ENCODE data around the gene ATP2A2.

ATP2A2 gene

DNA sequence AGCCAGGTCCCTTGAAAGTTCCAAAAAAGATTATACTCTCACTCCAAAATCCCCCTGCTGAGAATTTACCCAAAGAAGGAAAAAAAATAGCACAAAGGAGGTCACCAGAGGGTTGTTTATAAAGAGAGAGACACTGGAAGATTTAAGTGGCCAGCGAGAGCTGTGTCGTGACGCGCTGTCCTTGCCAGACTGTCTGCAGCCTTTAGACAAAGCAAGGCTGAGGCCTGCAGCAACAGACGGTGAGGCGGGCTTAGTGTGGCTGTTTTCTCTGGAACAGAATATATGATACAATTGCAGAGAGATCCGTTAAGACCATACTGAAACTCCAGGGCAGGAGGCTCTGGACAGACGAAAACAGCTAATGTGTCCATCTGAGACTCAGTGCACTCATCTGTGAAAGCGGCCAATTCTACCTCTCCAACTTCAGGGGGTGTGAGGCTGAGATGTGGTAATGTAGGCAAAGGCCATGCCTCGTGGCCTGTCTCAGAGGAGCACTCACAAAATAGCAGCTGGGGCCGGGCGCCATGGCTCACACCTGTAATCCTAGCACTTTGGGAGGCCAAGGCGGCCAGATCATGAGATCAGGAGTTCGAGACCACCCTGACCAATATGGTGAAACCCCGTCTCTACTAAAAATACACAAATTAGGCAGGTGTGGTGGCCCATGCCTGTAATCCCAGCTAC, 86.3 kb downstream of the ATP2A2 start:
- peaks cover 0 to 23% (median 18%) of the 10 kb centered on the region in 11 experiments; a peak in 14 of 22 replicates for H4K20me1 ChIP-seq
- H3K4me2 ChIP-seq: peak overlapping the region; percentile 31 to 74 (median 65); a peak in 20 of 22 replicates
- no peaks in the 10 kb centered on the region for H3K9me3 ChIP-seq (replicated peaks in 1 of 11)
- peaks cover 63 to 73% (median 72%) of the 10 kb centered on the region in 10 experiments for H3K4me1 ChIP-seq
- H3K27ac ChIP-seq: peak overlapping the region; percentile 41 to 73 (median 52); a peak in 18 of 22 replicates
- no peak overlapping the region for H3K4me3 ChIP-seq
- H3K9ac ChIP-seq: peak overlapping the region in 5 of 11 experiments; percentile 4 to 47 (median 34); a peak in 7 of 22 replicates
- no peak for TF ChIP-seq Cebpa-rat (IDR thresholded peaks at IDR 0.05)
- H3K27me3 ChIP-seq: no peaks in the 10 kb centered on the region
- H3K36me3 ChIP-seq: peaks cover 16 to 27% (median 22%) of the 10 kb centered on the region in 11 experiments; a peak in 20 of 22 replicates

DNA sequence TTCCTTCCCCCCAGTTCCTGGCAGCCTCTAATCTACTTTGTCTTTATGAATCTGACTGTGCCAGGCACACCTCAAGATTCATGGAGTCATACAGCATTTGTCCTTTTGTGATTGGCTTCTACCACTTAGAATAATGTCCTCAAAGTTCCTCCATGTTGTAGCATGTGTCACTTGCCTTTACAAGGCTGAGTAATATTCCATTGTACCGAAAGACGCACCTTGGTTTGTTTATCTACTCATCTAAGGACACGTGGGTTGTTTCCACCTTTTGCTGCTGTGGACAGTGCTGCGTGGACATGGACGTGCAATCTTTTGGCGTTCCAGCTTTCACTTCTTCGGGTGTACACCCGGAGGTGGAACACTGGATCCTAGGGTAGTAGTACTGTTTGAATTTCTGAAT, 88.9 kb downstream of the ATP2A2 start:
- Histone ChIP-seq H4K20me1 (peaks cover 0 to 50% (median 37%) of the 10 kb centered on the region in 11 experiments; a peak in 15 of 22 replicates), H3K36me3 (peaks cover 43 to 53% (median 49%) of the 10 kb centered on the region in 11 experiments), H3K9ac (no peak overlapping the region; a peak in 1 of 22 replicates), H3K9me3 (replicated peaks in 1 of 11) (no peaks in the 10 kb centered on the region), H3K4me3 (no peak overlapping the region), H3K27me3 (no peaks in the 10 kb centered on the region), H3K27ac (peak overlapping the region in 5 of 11 experiments; percentile 43 to 79 (median 75); a peak in 8 of 22 replicates), H3K4me1 (peaks cover 82 to 91% (median 89%) of the 10 kb centered on the region in 10 experiments), H3K4me2 (peak overlapping the region in 8 of 11 experiments; percentile 71 to 97 (median 86); a peak in 8 of 22 replicates)
- TF ChIP-seq Cebpa-rat (IDR thresholded peaks at IDR 0.05): no peak

- H3K27ac ChIP-seq: peak overlapping the region in 9 of 11 experiments; percentile 21 to 79 (median 60); a peak in 15 of 22 replicates
- H3K4me1 ChIP-seq: peaks cover 78 to 83% (median 82%) of the 10 kb centered on the region in 10 experiments
- TF ChIP-seq Cebpa-rat (IDR thresholded peaks at IDR 0.05): no peak
- H3K9me3 ChIP-seq (replicated peaks in 1 of 11): no peaks in the 10 kb centered on the region
- H4K20me1 ChIP-seq: peaks cover 0 to 53% (median 37%) of the 10 kb centered on the region in 11 experiments; a peak in 15 of 22 replicates
- no peaks in the 10 kb centered on the region for H3K27me3 ChIP-seq
- peak overlapping the region; percentile 28 to 97 (median 85); a peak in 21 of 22 replicates for H3K4me2 ChIP-seq
- H3K9ac ChIP-seq: peak overlapping the region in 8 of 11 experiments; percentile 10 to 72 (median 58); a peak in 13 of 22 replicates
- peak overlapping the region in 1 of 10 experiments; percentile 1; a peak in 1 of 20 replicates for H3K4me3 ChIP-seq
- H3K36me3 ChIP-seq: peaks cover 51 to 61% (median 57%) of the 10 kb centered on the region in 11 experiments
Measured at GRCh38 chr12:110370732-110371231, 89.7 kb downstream of the ATP2A2 start.

DNA sequence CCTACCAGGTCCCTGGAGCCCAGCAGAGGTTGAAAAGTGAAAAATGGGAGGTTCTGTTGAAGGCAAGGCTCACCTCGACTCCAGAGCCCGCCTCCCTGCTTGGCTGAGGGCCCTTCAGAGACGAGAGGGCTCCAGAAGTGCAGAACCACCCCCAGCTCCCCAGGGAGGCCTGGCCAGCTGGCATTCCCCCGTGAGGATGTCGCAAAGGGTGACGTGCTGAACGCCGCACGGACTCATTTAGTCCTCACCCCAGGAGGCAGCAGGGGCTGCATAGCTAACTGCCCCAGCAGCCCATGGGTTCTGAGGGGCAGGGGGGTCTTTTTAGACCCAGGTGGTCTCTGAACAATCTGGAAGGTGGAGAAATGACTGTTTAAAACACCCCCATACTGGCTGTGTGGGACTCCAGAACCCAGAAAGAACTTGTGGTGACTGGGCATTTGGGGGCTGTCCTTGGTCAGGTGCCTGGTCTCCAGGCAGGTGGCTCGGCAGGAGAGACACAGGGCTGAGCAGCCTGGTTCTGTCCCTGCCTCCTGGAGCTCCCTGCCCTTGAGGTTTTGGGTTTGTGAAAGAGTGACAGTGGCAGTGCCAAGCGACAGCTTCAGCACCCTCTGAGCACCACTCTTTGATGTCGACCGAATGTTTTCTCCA, 90.5 kb downstream of the ATP2A2 start:
- Histone ChIP-seq H3K9me3 (replicated peaks in 1 of 11) (no peaks in the 10 kb centered on the region), H4K20me1 (peaks cover 0 to 53% (median 39%) of the 10 kb centered on the region in 11 experiments; a peak in 15 of 22 replicates), H3K4me1 (peaks cover 71 to 76% (median 74%) of the 10 kb centered on the region in 10 experiments), H3K4me3 (peak overlapping the region in 3 of 10 experiments; percentile 0 to 17 (median 1); a peak in 4 of 20 replicates), H3K27ac (peak overlapping the region in 10 of 11 experiments; percentile 0 to 79 (median 59); a peak in 18 of 22 replicates), H3K27me3 (no peaks in the 10 kb centered on the region), H3K36me3 (peaks cover 58 to 69% (median 65%) of the 10 kb centered on the region in 11 experiments), H3K4me2 (peak overlapping the region; percentile 28 to 97 (median 85)), H3K9ac (peak overlapping the region in 10 of 11 experiments; percentile 10 to 72 (median 56); a peak in 17 of 22 replicates)
- TF ChIP-seq Cebpa-rat (IDR thresholded peaks at IDR 0.05): no peak

GRCh38 chr12:110372056-110372425, 91.0 kb downstream of the ATP2A2 start:
- Histone ChIP-seq H3K27ac (peak overlapping the region in 9 of 11 experiments; percentile 0 to 79 (median 60); a peak in 16 of 22 replicates), H3K9me3 (replicated peaks in 1 of 11) (no peaks in the 10 kb centered on the region), H3K9ac (peak overlapping the region in 10 of 11 experiments; percentile 10 to 72 (median 56); a peak in 17 of 22 replicates), H3K4me2 (peak overlapping the region; percentile 28 to 97 (median 85)), H4K20me1 (peaks cover 0 to 53% (median 39%) of the 10 kb centered on the region in 11 experiments; a peak in 15 of 22 replicates), H3K36me3 (peaks cover 63 to 74% (median 70%) of the 10 kb centered on the region in 11 experiments), H3K4me1 (peaks cover 66 to 71% (median 69%) of the 10 kb centered on the region in 10 experiments), H3K4me3 (peak overlapping the region in 2 of 10 experiments; percentile 1 to 17; a peak in 1 of 20 replicates), H3K27me3 (no peaks in the 10 kb centered on the region)
- TF ChIP-seq Cebpa-rat (IDR thresholded peaks at IDR 0.05): no peak

GRCh38 chr12:110373025-110373424, 92.0 kb downstream of the ATP2A2 start:
- Histone ChIP-seq H3K9me3 (replicated peaks in 1 of 11) (no peaks in the 10 kb centered on the region), H3K4me2 (peak overlapping the region in 6 of 11 experiments; percentile 3 to 97 (median 53); a peak in 8 of 22 replicates), H3K4me1 (peaks cover 56 to 68% (median 60%) of the 10 kb centered on the region in 10 experiments), H3K27ac (peak overlapping the region in 4 of 11 experiments; percentile 2 to 79 (median 43); a peak in 3 of 22 replicates), H3K9ac (peak overlapping the region in 4 of 11 experiments; percentile 5 to 72 (median 40); a peak in 2 of 22 replicates), H3K4me3 (no peak overlapping the region), H4K20me1 (peaks cover 0 to 62% (median 40%) of the 10 kb centered on the region in 11 experiments; a peak in 15 of 22 replicates), H3K36me3 (peaks cover 73 to 84% (median 80%) of the 10 kb centered on the region in 11 experiments), H3K27me3 (no peaks in the 10 kb centered on the region)
- TF ChIP-seq Cebpa-rat (IDR thresholded peaks at IDR 0.05): no peak

- Histone ChIP-seq H3K4me2 (peak overlapping the region in 5 of 11 experiments; percentile 3 to 97 (median 23); a peak in 7 of 22 replicates), H3K4me1 (peaks cover 52 to 68% (median 56%) of the 10 kb centered on the region in 10 experiments), H3K36me3 (peaks cover 77 to 88% (median 84%) of the 10 kb centered on the region in 11 experiments)
Measured at GRCh38 chr12:110373425-110373824, 92.4 kb downstream of the ATP2A2 start.

More at GRCh38 chr12:110373425-110373824, 92.4 kb downstream of the ATP2A2 start:
- no peak overlapping the region for H3K4me3 ChIP-seq
- H4K20me1 ChIP-seq: peaks cover 0 to 66% (median 40%) of the 10 kb centered on the region in 11 experiments; a peak in 15 of 22 replicates
- H3K27me3 ChIP-seq: no peaks in the 10 kb centered on the region
- no peak for TF ChIP-seq Cebpa-rat (IDR thresholded peaks at IDR 0.05)
- H3K27ac ChIP-seq: peak overlapping the region in 4 of 11 experiments; percentile 2 to 79 (median 24); a peak in 5 of 22 replicates
- peak overlapping the region in 5 of 11 experiments; percentile 5 to 72 (median 18); a peak in 2 of 22 replicates for H3K9ac ChIP-seq
- H3K9me3 ChIP-seq (replicated peaks in 1 of 11): no peaks in the 10 kb centered on the region

Measured in BLaER1 treated with 17β-estradiol and CSF1 and Interleukin-3, amounts not matched to agents 10 nM and 100 nM (cell line).